Mesodermal cell (in vitro differentiated cells): Measurements from ENCODE around the gene ZNF778. TPM values are rescaled to one million over a fixed set of nuclear protein-coding genes. Genes with fewer than 3 reads are reported as not detected.

Source experiments
- H3K27ac ChIP-seq: 2 replicates; pipeline ENCODE4 v1.7.0; 2013; ENCODE audit warnings: mild to moderate bottlenecking, low read depth, low read length, moderate library complexity; ENCODE audit not compliant: severe bottlenecking
- H3K36me3 ChIP-seq: 2 replicates; pipeline ENCODE4 v1.7.1; 2013; ENCODE audit warnings: mild to moderate bottlenecking, low read length, moderate library complexity; ENCODE audit not compliant: control insufficient read depth, insufficient read depth
- H3K4me1 ChIP-seq: one replicate; pipeline ENCODE4 v1.7.1; 2013; ENCODE audit warnings: mild to moderate bottlenecking, low read length; ENCODE audit not compliant: insufficient read depth, control insufficient read depth, poor library complexity, severe bottlenecking
- H3K4me3 ChIP-seq: 2 replicates; pipeline ENCODE4 v1.7.0; 2013; ENCODE audit warnings: low read length, control low read depth, mild to moderate bottlenecking; ENCODE audit not compliant: insufficient read depth, poor library complexity, severe bottlenecking; ENCODE audit errors: extremely low read depth
- H3K9me3 ChIP-seq: 2 replicates; pipeline ENCODE4 v1.7.1; 2013; ENCODE audit warnings: mild to moderate bottlenecking, low read length, moderate library complexity; ENCODE audit not compliant: control insufficient read depth
- WGBS, 2 experiments: methylation state at CpG; one replicate each; pipeline ENCODE4 v1.1.5; 2013; ENCODE audit warnings: missing lambda C conversion rate in 2 of 2; ENCODE audit not compliant: insufficient coverage in 2 of 2; 5-methylcytosine and 5-hydroxymethylcytosine counted together
- polyA plus RNA-seq, 2 experiments: library from polyadenylated mRNA; stranded (reverse); fragments of 50-300 nt; gene quantifications; one replicate each; pipeline ENCODE4 v1.2.3, GENCODE V29; 2013

ZNF778 gene
- polyA plus RNA-seq (2013, experiment 1 of 2) = 15.9 TPM
- polyA plus RNA-seq (2013, experiment 2 of 2) = 15.9 TPM

DNA sequence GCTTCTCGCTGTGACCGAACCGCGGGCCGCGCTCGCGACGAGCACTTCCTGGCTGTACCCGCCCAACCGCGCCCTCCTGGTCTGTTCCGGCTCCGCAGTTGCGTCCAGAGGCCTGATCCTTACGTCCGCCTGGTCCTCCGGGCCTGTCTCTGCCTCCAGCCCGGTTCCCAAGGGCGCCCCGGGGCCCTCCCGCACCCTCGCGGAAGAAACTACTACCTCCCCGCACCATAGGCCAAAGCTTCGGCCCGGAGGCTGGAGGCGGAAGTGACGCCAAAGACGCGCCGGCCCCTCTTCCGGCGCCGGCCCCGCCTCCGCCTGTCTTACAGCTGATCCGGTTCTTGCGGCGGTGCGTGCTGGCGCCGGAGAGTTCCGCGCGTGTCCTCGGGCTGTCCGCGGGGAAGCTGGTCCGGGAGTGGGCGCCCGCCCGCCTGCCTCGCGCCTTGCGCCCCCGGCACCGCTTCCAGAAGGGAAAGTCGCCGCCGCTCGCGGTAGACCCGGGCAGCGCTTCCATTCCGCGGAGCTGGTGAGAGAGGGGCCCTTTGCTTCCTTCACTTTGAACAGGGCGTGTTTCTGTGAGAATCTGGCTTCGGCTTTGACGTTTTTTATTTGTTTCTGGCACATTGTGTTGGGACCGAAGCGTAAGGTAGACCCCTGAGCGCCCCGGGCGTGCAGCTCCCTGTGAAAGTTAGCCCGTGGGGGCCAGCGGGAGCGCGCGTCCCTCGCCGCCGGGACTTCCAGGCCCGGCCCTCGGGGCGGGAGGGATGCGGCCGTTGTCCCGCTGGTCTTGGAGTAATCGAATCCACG lies at the start of gene ZNF778:
ZNF778 (plus strand) TSS at position 316 of the 804 bp plus-strand sequence. CDS start 3,425 bp downstream, outside the sequence.
- peak within 1 kb of the TSS; percentile 78 for H3K4me3 ChIP-seq
- WGBS, 2 experiments = 0 to 1% methylated on average over 57 to 67 of the region's 91 CpGs
- H3K9me3 ChIP-seq = no peaks in the 10 kb centered on the region
- H3K4me1 ChIP-seq = no peaks in the 10 kb centered on the region
- H3K27ac ChIP-seq = peak within 1 kb of the TSS; percentile 63
- peaks cover 35% of the 10 kb centered on the region for H3K36me3 ChIP-seq

DNA sequence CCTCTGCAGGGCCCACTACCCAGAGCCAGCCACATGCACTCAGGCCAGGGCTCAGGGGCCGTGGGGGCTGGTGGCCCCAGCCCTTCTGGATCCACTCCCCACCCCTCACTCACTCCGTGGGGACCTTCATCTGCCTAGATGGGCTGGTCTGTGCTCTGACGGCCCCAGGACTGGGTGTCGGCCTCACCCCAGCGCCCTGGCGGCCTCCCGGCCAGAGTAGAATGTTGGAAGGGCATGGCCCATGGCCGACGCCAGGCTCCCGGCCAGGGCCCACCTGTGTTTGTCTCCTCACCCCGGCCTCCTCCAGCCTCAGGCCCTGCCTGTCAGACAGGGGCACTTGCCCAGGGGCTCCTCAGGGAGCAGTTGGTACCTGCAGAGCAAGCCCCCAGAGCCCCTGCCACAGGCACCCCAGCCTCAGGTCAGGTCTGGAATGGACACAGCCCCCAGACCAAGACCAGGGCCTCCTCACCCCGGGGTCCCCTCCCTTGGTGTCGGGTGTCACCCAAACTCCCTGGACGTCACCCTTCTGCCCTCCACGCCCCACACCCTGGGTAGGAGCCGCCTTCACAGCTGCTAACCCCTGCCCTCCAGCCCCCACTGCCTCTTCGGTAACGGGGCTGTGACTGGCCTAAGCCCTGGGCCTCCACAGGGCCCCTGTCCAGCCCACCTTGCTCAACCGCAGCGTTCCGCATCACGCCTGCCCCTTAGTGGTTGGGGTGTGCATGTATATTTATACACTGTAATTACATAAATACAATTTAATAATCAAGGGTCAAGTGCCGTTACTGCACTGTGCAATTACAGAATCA lies 48.9 kb upstream of the ZNF778 start:
- no peak overlapping the region for H3K4me3 ChIP-seq
- no peaks in the 10 kb centered on the region for H3K9me3 ChIP-seq
- 87 to 89% methylated on average over 15 to 16 of the region's 23 CpGs for WGBS, 2 experiments
- H3K4me1 ChIP-seq = peaks cover 15% of the 10 kb centered on the region
- no peaks in the 10 kb centered on the region for H3K36me3 ChIP-seq
- H3K27ac ChIP-seq = no peak overlapping the region

DNA sequence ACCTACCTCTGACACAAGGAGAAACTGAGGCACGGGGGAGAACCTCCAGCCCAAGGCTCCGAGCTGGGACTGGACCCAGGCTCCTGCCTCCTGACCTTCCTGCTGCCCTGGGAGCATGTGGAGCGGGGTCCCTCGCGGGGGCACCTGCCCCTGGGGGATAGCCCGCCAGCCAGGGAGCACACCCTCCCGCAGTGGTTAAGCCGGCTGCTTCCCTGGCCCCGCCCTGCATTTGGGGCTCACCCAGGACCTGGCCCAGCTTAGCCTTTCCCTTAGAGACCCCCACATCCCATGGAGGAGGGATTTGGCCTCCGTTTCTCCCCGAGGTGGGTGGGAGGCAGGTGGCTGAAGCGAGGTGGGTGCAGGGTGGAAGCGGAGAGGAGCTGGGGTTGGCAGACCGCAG lies 47.7 kb upstream of the ZNF778 start:
- Histone ChIP-seq H3K4me3 (no peak overlapping the region), H3K9me3 (no peaks in the 10 kb centered on the region), H3K4me1 (peaks cover 15% of the 10 kb centered on the region), H3K27ac (no peak overlapping the region), H3K36me3 (no peaks in the 10 kb centered on the region)
- 80 to 100% methylated on average over 5 to 9 of the region's 14 CpGs for WGBS, 2 experiments

DNA sequence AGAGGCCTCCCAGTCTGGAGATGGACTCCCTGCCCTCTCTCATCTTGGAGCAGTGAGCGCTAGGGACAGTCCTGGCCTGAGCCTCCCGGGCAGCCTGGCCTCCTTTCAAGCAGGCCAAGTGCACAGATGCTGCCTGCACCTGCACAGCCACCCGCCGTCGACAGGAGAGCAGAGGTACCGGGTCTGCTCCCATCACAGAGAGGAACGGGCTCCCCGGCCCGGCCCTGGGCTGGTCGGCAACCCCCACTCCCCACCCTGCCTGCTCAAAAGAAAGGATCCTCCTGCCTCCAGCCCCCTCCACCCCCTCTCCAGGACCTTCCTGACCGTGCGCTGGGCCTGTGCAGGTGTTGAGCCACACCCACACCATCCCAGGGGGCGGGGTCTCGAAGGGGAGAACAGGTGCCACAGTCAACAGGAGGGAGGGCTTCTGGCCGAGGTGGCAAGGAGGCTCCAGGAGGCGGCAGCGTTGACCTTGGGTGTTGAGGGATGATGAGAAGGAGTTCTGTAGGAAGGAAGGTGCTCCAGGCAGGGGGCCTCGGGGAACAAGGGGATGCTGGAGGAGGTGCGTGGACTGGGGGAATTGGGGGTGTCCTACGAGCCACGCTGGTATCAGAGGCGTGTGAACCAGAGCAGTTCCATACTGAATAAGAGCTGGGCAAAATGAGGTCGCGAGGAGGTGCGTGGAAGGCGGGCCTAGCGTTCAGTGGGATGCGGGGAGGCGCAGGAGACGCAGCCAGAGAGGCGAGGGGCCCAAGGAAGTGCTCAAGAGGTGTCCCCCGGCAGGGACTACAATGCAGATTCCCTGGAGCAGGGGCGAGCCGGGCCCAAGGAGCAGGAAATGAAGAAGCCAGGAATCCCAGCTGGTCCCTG lies 46.9 kb upstream of the ZNF778 start:
- H3K9me3 ChIP-seq = no peaks in the 10 kb centered on the region
- no peak overlapping the region for H3K27ac ChIP-seq
- WGBS, 2 experiments = 17 to 30% methylated on average over 20 to 31 of the region's 34 CpGs
- H3K36me3 ChIP-seq = no peaks in the 10 kb centered on the region
- peaks cover 15% of the 10 kb centered on the region for H3K4me1 ChIP-seq
- H3K4me3 ChIP-seq = no peak overlapping the region

DNA sequence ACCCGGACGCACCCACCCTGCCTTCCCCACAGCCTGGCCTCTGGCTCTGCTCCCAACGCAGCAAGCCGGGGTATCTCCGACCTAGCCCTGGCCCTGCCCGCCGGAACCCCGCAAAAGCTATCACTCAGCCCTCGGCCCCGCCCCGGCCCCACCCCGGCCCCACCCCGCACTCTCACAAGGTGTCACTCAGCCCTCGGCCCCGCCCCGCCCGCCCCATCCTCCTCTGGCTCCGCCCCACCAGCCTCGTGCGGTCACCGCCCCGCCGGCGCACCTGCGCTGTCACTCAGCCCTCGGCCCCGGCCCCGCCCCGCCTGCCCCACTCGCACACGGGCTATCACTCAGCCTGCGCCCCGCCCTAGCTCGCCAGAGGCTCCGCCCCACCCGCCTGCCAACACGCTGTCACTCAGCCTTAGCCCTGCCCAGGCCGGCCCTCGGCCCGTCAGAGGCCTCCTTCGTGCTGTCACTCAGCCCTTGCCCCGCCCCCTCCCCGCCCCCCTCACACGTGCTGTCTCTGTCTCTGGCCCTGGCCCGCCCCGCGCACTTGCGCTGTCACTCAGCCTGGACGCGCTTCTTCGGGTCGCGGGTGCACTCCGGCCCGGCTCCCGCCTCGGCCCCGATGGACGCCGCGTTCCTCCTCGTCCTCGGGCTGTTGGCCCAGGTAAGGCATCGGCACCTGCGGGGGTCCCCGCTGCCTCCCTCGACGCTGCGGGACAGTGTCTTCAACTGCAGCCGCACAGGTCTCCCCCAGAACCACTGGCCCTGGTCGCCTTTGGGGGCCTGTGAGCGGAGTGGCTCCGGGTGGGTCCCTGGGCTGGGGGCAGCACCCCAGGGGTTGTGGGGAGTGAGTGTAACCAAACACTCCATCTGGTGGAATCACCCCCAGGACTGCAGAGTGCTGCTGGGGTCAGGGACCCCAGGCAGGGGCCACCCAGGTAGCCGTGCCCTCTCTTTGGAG lies 46.0 kb upstream of the ZNF778 start, which contains the start of gene CDH15:
CDH15 (plus strand) TSS at position 533 of the 955 bp plus-strand sequence; CDS start at position 617, 84 bp downstream.
- WGBS, 2 experiments = 6 to 8% methylated on average over 41 to 47 of the region's 74 CpGs
- Histone ChIP-seq H3K27ac (no peak within 1 kb of the TSS), H3K4me3 (peak within 1 kb of the TSS; percentile 5), H3K4me1 (peaks cover 15% of the 10 kb centered on the region), H3K9me3 (no peaks in the 10 kb centered on the region), H3K36me3 (no peaks in the 10 kb centered on the region)

DNA sequence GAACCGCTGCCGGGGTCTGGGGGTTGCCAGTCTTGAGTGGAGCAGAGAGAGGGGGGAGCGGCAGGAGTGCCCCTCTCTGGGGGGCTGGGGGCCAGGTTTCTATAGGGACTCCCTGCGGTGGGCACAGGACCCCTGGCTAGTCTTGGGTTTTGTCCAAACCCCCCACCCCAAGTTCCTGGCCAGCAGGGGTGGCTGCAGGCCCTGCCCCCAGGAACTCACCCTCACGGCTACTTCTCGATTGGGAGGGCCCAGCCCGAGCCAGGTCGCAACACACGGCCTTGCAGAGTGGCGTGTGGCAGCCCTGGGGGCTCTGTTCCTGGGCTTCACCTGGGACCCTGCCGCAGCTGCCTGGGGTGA lies 45.4 kb upstream of the ZNF778 start:
- Histone ChIP-seq H3K4me1 (peaks cover 15% of the 10 kb centered on the region), H3K9me3 (no peaks in the 10 kb centered on the region), H3K4me3 (no peak overlapping the region), H3K36me3 (no peaks in the 10 kb centered on the region), H3K27ac (no peak overlapping the region)
- 80 to 94% methylated on average over 7 to 8 of the region's 11 CpGs for WGBS, 2 experiments

DNA sequence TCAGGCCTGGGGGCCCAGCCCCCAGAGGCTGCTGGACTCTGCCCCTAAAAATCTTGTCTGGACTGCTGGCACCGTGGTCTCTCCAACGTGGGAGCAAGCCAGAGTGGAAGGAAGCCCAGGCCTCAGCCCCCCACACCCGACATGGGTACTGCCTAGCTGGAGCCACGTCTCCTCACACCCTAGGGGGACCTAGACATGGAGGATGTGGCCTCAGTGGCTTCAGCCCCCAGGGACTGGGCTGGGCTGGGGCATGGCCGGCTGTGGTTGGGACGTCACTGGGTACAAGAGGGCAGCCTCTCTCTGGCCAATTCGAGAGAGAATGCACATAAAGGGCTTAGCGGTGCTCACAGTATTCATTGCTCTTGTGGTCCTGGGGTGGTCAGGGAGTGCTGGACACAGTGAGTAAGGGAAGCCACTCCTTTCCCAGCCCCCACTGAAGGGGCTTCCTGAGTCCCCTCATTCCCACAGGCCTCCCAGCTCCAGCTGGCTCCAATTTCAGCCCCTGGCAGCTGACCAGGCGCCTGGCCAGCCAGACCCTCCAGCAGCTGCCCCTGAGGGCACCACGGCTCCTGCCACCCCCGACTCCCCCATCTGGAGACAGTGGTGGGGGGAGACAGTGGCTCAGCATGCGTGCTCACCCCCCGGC lies 44.9 kb upstream of the ZNF778 start:
- Histone ChIP-seq H3K36me3 (no peaks in the 10 kb centered on the region), H3K4me3 (no peak overlapping the region), H3K27ac (no peak overlapping the region), H3K9me3 (no peaks in the 10 kb centered on the region), H3K4me1 (peaks cover 15% of the 10 kb centered on the region)
- 71 to 85% methylated on average over 8 to 11 of the region's 13 CpGs for WGBS, 2 experiments

DNA sequence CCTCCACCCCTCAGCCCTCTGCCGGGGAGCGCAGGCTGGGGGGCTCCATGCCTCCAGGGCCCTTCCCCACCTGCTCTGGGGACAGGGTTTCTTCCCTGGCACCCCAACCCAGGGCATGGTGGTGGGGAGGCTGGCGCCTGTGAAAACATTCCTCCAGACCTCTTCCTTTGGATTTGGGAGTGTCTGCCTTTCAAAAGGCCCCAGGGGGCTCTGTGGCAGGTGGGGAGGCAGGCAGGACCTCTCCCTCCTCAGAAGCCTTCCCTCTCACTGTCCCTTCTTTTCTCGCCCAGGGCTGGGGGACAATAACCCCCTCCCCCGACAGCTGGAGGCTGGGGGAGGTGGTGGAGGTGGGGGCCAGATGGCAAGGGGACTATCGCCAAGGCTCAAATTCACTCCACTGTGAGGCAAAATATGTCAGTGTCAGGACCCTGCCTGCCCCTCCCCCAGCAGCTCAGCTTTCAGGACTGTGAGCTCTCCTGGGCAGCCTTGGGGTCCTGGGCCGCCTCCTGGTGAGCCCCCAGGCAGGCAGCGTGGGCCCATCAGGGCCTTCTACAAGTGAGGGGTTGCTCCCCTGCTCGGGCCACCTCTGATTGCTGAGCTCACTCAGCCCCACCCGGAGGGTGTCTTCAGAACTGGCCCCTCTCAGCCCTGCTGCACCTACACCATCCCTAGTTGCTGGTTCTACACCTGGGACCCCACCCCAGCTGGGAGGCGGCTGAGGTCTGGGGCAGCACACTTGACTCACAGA lies 44.2 kb upstream of the ZNF778 start:
- Histone ChIP-seq H3K27ac (no peak overlapping the region), H3K4me1 (peaks cover 15% of the 10 kb centered on the region), H3K36me3 (no peaks in the 10 kb centered on the region), H3K4me3 (no peak overlapping the region), H3K9me3 (no peaks in the 10 kb centered on the region)
- WGBS, 2 experiments = 46 to 57% methylated on average over 6 of the region's 11 CpGs
